ENCODE measurements around the gene HSPD1.

The HSPD1 gene

DNA sequence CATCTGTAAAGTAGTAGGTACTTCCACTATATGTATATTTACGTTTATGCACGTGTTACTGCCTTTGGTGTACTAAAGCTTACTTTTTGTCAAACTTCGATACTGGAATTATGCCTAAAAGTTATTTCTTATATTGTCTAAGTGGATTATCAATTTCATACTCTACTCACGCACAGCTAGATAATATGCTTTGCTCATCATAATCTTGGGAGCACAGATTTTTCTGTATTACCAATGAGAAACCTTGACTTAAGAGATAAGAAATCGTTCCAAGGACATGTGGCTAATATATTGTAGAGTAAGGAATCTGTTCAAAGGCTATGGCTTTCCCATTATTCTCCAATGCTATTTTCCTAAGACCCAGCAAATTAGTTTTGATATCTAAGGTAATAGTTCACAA is 7.0 kb upstream of the HSPD1 start:
- H3F3A ChIP-seq (ENCODE audit: control insufficient read depth, insufficient read depth), result peaks cover 42% of the 10 kb centered on the region
- no peaks in the 10 kb centered on the region for H3K27me3 ChIP-seq (ENCODE audit: control insufficient read depth, low read length)
- H3K27ac ChIP-seq (ENCODE audit: low read depth, low read length), result no peak overlapping the region
- H3K4me2 ChIP-seq (ENCODE audit: low read length), result no peak overlapping the region
- H3K4me3 ChIP-seq (ENCODE audit: low read length), result no peak overlapping the region
- H3K36me3 ChIP-seq (ENCODE audit: control insufficient read depth, low read length), result peaks cover 56% of the 10 kb centered on the region
- H3K79me2 ChIP-seq (ENCODE audit: control insufficient read depth, low read length), result peaks cover 34% of the 10 kb centered on the region
- H3K4me1 ChIP-seq (ENCODE audit: control insufficient read depth, low read length), result peaks cover 13% of the 10 kb centered on the region
- no peak for TF ChIP-seq EZH2phosphoT487 (IDR thresholded peaks at IDR 0.05; ENCODE audit: borderline replicate concordance, low read length)
- TF ChIP-seq, protein P1, sequence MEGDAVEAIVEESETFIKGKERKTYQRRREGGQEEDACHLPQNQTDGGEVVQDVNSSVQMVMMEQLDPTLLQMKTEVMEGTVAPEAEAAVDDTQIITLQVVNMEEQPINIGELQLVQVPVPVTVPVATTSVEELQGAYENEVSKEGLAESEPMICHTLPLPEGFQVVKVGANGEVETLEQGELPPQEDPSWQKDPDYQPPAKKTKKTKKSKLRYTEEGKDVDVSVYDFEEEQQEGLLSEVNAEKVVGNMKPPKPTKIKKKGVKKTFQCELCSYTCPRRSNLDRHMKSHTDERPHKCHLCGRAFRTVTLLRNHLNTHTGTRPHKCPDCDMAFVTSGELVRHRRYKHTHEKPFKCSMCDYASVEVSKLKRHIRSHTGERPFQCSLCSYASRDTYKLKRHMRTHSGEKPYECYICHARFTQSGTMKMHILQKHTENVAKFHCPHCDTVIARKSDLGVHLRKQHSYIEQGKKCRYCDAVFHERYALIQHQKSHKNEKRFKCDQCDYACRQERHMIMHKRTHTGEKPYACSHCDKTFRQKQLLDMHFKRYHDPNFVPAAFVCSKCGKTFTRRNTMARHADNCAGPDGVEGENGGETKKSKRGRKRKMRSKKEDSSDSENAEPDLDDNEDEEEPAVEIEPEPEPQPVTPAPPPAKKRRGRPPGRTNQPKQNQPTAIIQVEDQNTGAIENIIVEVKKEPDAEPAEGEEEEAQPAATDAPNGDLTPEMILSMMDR (IDR thresholded peaks at IDR 0.05; ENCODE audit: low read depth, low read length, poor library complexity, severe bottlenecking), result no peak
- no peaks in the 10 kb centered on the region for H3K9me3 ChIP-seq (ENCODE audit: control insufficient read depth, insufficient read depth, low read length)
- peaks cover 3% of the 10 kb centered on the region; the same call in 1 of the 2 replicates for H4K20me1 ChIP-seq (ENCODE audit: control insufficient read depth, insufficient read depth, low read depth, low read length)
- no peaks in the 10 kb centered on the region for H3K9me2 ChIP-seq (replicated peaks; ENCODE audit: control insufficient read depth, low read length)

DNA sequence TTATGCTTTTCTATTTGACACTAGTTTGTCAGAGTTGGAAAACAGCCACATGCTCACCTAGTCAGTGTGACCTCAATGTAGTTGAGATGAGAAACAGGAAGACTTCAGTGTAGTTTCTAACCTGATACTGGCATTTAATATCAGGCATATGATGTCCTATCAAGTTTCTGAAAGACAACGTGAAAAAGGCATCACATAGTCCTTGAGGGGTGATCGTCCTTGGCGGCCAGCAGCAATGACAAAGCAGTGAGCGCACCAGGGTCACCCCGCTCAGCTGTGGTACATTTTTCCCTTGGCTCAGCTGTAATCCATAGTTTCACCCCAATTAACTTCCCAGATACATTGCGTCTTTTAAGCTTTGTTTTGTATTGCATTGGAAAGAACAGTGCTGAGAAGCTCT is 4.9 kb upstream of the HSPD1 start:
- no peak overlapping the region for H3K27ac ChIP-seq (ENCODE audit: low read depth, low read length)

DNA sequence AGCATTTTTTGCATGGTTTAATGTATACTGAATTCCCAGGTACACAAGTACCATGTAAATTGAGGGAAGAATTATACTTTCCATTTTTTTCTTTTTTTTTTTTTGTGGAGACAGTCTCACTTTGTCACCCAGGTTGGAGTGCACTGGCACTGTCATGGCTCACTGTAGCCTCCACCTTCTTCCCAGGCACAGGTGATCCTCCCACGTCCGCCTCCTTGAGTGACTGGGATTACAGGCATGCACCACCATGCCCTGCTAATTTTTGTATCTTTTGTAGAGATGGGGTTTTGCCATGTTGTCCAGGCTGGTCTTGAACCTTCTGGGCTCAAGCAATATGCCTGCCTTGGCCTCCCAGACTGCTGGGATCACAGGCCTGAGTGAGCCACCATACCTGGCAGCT is 4.4 kb upstream of the HSPD1 start:
- H3K79me2 ChIP-seq (ENCODE audit: control insufficient read depth, low read length), result peaks cover 57% of the 10 kb centered on the region
- no peaks in the 10 kb centered on the region for H3K9me3 ChIP-seq (ENCODE audit: control insufficient read depth, insufficient read depth, low read length)
- H3K9me2 ChIP-seq (replicated peaks; ENCODE audit: control insufficient read depth, low read length), result no peaks in the 10 kb centered on the region
- H3K27me3 ChIP-seq (ENCODE audit: control insufficient read depth, low read length), result no peaks in the 10 kb centered on the region
- H3K4me3 ChIP-seq (ENCODE audit: low read length), result no peak overlapping the region
- peaks cover 46% of the 10 kb centered on the region for H3F3A ChIP-seq (ENCODE audit: control insufficient read depth, insufficient read depth)
- H4K20me1 ChIP-seq (ENCODE audit: control insufficient read depth, insufficient read depth, low read depth, low read length), result peaks cover 3% of the 10 kb centered on the region; the same call in 1 of the 2 replicates
- H3K27ac ChIP-seq (ENCODE audit: low read depth, low read length), result no peak overlapping the region
- no peak overlapping the region for H3K4me2 ChIP-seq (ENCODE audit: low read length)
- H3K4me1 ChIP-seq (ENCODE audit: control insufficient read depth, low read length), result peaks cover 18% of the 10 kb centered on the region
- H3K36me3 ChIP-seq (ENCODE audit: control insufficient read depth, low read length), result peaks cover 73% of the 10 kb centered on the region
- TF ChIP-seq, protein P1 (IDR thresholded peaks at IDR 0.05; ENCODE audit: low read depth, low read length, poor library complexity, severe bottlenecking), result no peak
- TF ChIP-seq EZH2phosphoT487 (IDR thresholded peaks at IDR 0.05; ENCODE audit: borderline replicate concordance, low read length), result no peak

More for the DNA sequence above, 4.9 kb upstream of the HSPD1 start:
- TF ChIP-seq, protein P1 (IDR thresholded peaks at IDR 0.05; ENCODE audit: low read depth, low read length, poor library complexity, severe bottlenecking), result no peak
- no peak for TF ChIP-seq EZH2phosphoT487 (IDR thresholded peaks at IDR 0.05; ENCODE audit: borderline replicate concordance, low read length)
- Histone ChIP-seq H3F3A (ENCODE audit: control insufficient read depth, insufficient read depth) (peaks cover 46% of the 10 kb centered on the region), H3K4me2 (ENCODE audit: low read length) (no peak overlapping the region), H3K27me3 (ENCODE audit: control insufficient read depth, low read length) (no peaks in the 10 kb centered on the region), H4K20me1 (ENCODE audit: control insufficient read depth, insufficient read depth, low read depth, low read length) (peaks cover 3% of the 10 kb centered on the region; the same call in 1 of the 2 replicates), H3K36me3 (ENCODE audit: control insufficient read depth, low read length) (peaks cover 68% of the 10 kb centered on the region), H3K4me3 (ENCODE audit: low read length) (no peak overlapping the region), H3K9me2 (replicated peaks; ENCODE audit: control insufficient read depth, low read length) (no peaks in the 10 kb centered on the region), H3K9me3 (ENCODE audit: control insufficient read depth, insufficient read depth, low read length) (no peaks in the 10 kb centered on the region), H3K4me1 (ENCODE audit: control insufficient read depth, low read length) (peaks cover 18% of the 10 kb centered on the region), H3K79me2 (ENCODE audit: control insufficient read depth, low read length) (peaks cover 52% of the 10 kb centered on the region)
